ENCODE measurements around the gene PLPP2.

PLPP2 gene

GRCh38 chr19:291006-291521 lies at the start of gene PLPP2:
Gene PLPP2 (minus strand): TSS chr19:291403. CDS start chr19:291336, 67 bp downstream.
- DNase-seq (ENCODE audit: low read depth in 1 of 2, low spot score in 1 of 2), result no peak

GRCh38 chr19:340620-341385 lies 49.6 kb upstream of the PLPP2 start:
- no peak for DNase-seq (ENCODE audit: low read depth in 1 of 2, low spot score in 1 of 2)

GRCh38 chr19:339262-339887 lies 48.2 kb upstream of the PLPP2 start:
- DNase-seq (ENCODE audit: low read depth in 1 of 2, low spot score in 1 of 2), result no peak

GRCh38 chr19:338421-338820 lies 47.2 kb upstream of the PLPP2 start:
- no peak for DNase-seq (ENCODE audit: low read depth in 1 of 2, low spot score in 1 of 2)

GRCh38 chr19:336067-336614 lies 44.9 kb upstream of the PLPP2 start:
- no peak for DNase-seq (ENCODE audit: low read depth in 1 of 2, low spot score in 1 of 2)

- no peak for DNase-seq (ENCODE audit: low read depth in 1 of 2, low spot score in 1 of 2)
Observed at GRCh38 chr19:335486-336066, 44.4 kb upstream of the PLPP2 start.

- no peak for DNase-seq (ENCODE audit: low read depth in 1 of 2, low spot score in 1 of 2)
Observed at GRCh38 chr19:335072-335471, 43.9 kb upstream of the PLPP2 start.

- DNase-seq (ENCODE audit: low read depth in 1 of 2, low spot score in 1 of 2), result no peak
Observed at GRCh38 chr19:334296-335071, 43.3 kb upstream of the PLPP2 start.

- DNase-seq (ENCODE audit: low read depth in 1 of 2, low spot score in 1 of 2), result no peak
Observed at GRCh38 chr19:330503-330902, 39.3 kb upstream of the PLPP2 start.

- DNase-seq (ENCODE audit: low read depth in 1 of 2, low spot score in 1 of 2), result no peak
Observed at GRCh38 chr19:329876-330275, 38.7 kb upstream of the PLPP2 start.

- no peak for DNase-seq (ENCODE audit: low read depth in 1 of 2, low spot score in 1 of 2)
Observed at GRCh38 chr19:328025-328505, 36.9 kb upstream of the PLPP2 start.

- no peak for DNase-seq (ENCODE audit: low read depth in 1 of 2, low spot score in 1 of 2)
Observed at GRCh38 chr19:327291-328024, 36.3 kb upstream of the PLPP2 start.

- DNase-seq (ENCODE audit: low read depth in 1 of 2, low spot score in 1 of 2), result no peak
Observed at GRCh38 chr19:326871-327270, 35.7 kb upstream of the PLPP2 start.

GRCh38 chr19:325937-326565 lies 34.8 kb upstream of the PLPP2 start:
- no peak for DNase-seq (ENCODE audit: low read depth in 1 of 2, low spot score in 1 of 2)

- no peak for DNase-seq (ENCODE audit: low read depth in 1 of 2, low spot score in 1 of 2)
Observed at GRCh38 chr19:325173-325936, 34.2 kb upstream of the PLPP2 start.

- no peak for DNase-seq (ENCODE audit: low read depth in 1 of 2, low spot score in 1 of 2)
Observed at GRCh38 chr19:324716-325115, 33.5 kb upstream of the PLPP2 start.

GRCh38 chr19:322616-323015 lies 31.4 kb upstream of the PLPP2 start:
- no peak for DNase-seq (ENCODE audit: low read depth in 1 of 2, low spot score in 1 of 2)

GRCh38 chr19:318509-318774 lies 27.2 kb upstream of the PLPP2 start:
- DNase-seq (ENCODE audit: low read depth in 1 of 2, low spot score in 1 of 2), result no peak

GRCh38 chr19:317710-318508 lies 26.7 kb upstream of the PLPP2 start:
- DNase-seq (ENCODE audit: low read depth in 1 of 2, low spot score in 1 of 2), result no peak

All from stimulated activated CD4-positive, alpha-beta T cell treated with anti-CD3 and anti-CD28 coated beads, Interleukin-15, amount 100 ng/mL, for 1 hour (primary cell).